DND-41 (cell line): ENCODE data around the gene CDC26.

ENCODE experiments used
- ATAC-seq: fragments of 200-7000 bp; cut with Tn5 transposase; 3 replicates; pipeline ENCODE4 v1.9.1; 2021; ENCODE audit warnings: low read depth; ENCODE audit not compliant: insufficient read depth
- DNase-seq: peaks from one replicate; pipeline ENCODE4 v3.0.0-alpha.2; 2020
- H2AFZ ChIP-seq: 2 replicates; pipeline ENCODE4 v1.6.0; 2012; ENCODE audit warnings: low read depth, low read length
- H3K27ac ChIP-seq: 2 replicates; pipeline ENCODE4 v1.5.1; 2012; ENCODE audit warnings: low read length, inconsistent platforms
- H3K27me3 ChIP-seq: fragments of 200-600 bp; sonication (generic); 2 replicates; pipeline ENCODE4 v1.6.0; 2012; ENCODE audit warnings: low read length, mild to moderate bottlenecking, inconsistent platforms; ENCODE audit not compliant: insufficient read depth, poor library complexity
- H3K36me3 ChIP-seq: 2 replicates; pipeline ENCODE4 v1.5.1; 2012; ENCODE audit warnings: low read length, inconsistent platforms; ENCODE audit not compliant: insufficient read depth
- H3K4me1 ChIP-seq: 2 replicates; pipeline ENCODE4 v1.5.1; 2012; ENCODE audit warnings: mild to moderate bottlenecking, low read length; ENCODE audit not compliant: insufficient read depth
- H3K4me2 ChIP-seq: 2 replicates; pipeline ENCODE4 v1.6.0; 2012; ENCODE audit warnings: mild to moderate bottlenecking, moderate library complexity, low read length, inconsistent platforms; ENCODE audit not compliant: insufficient read depth
- H3K4me3 ChIP-seq, 2 experiments: fragments of 200-600 bp in 1 of 2; shearing (Covaris generic) in 1 of 2; 2 replicates each; pipeline ENCODE4 v1.5.1; 2012 to 2016; ENCODE audit warnings: inconsistent platforms in 2 of 2, low read length in 2 of 2, mild to moderate bottlenecking in 2 of 2, low read depth in 1 of 2, moderate library complexity in 1 of 2
- H3K79me2 ChIP-seq: 2 replicates; pipeline ENCODE4 v1.6.0; 2012; ENCODE audit warnings: low read length, inconsistent platforms; ENCODE audit not compliant: insufficient read depth
- H3K9ac ChIP-seq: 2 replicates; pipeline ENCODE4 v1.6.0; 2012; ENCODE audit warnings: low read depth, mild to moderate bottlenecking, inconsistent platforms, low read length, moderate library complexity
- H3K9me3 ChIP-seq: 2 replicates; pipeline ENCODE4 v1.5.1; 2012; ENCODE audit warnings: low read length, moderate library complexity, mild to moderate bottlenecking, inconsistent platforms; ENCODE audit not compliant: insufficient read depth, severe bottlenecking
- H4K20me1 ChIP-seq: 2 replicates; pipeline ENCODE4 v1.6.0; 2012; ENCODE audit warnings: low read length; ENCODE audit not compliant: insufficient read depth
- EZH2 ChIP-seq: IDR thresholded peaks from 3 replicates; pipeline ENCODE4 v1.6.1; 2012; ENCODE audit warnings: borderline replicate concordance, low read depth, mild to moderate bottlenecking, moderate library complexity, low read length, inconsistent platforms; ENCODE audit not compliant: severe bottlenecking
- TF ChIP-seq, protein P1 (sequence below): IDR thresholded peaks from 2 replicates; pipeline ENCODE4 v1.5.1; 2012; ENCODE audit warnings: borderline replicate concordance, low read length, moderate library complexity, mild to moderate bottlenecking; ENCODE audit not compliant: poor library complexity, severe bottlenecking; ENCODE audit errors: extremely low read depth

Gene CDC26

DNA sequence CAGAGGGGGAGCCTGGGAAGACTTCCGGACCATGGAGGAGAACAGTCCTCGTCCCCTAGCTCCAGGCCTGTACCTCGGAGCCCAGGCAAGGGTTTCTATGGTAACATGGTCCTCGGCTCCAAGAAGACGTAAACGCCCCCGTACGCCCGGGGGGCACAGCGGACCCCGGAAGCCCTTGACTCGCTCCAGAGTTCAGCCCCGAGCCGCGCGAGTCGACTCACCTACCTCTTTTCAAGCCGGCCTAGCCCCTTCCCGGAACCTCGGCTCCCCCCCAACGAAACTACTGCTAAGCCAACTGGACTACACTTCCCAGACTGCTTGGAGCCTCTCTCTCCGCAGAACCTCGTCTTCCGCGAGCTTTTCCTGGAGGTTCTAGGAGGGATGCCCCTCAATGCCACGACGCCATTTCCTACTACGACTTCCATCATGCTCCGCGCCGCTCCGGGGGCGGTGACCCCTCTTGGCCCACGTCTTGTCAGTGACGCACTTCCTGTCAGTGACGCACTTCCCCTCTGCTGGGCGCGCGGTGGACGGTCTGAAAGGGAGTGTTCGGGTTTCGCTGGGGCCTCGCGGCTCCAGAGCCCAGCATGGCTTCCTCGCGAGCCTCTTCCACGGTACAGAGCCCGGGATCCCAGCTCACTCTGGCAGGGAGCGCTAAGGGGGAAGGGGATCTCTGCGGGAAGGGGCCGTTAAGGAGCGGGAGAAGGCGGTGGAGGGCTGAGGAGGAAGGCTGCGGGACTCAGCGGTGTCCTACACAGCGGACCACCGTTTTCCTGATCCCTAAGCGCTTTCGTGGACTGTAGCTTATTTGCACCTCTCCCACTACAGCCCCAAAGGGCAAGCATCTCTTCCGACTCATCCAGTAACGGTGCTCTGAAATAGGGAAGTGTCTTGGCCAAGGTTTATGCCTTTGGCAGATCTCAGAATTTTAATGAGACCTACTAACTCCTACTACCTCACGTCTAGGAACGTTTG lies at the start of gene CDC26, which contains the start of gene PRPF4:
Gene CDC26, minus strand, starts transcription at position 416 of the 975 bp plus-strand sequence. CDS start 3,065 bp downstream, outside the sequence.
Gene PRPF4, plus strand, starts transcription at position 502 of the 975 bp plus-strand sequence. Its CDS starts 86 bp downstream, at position 588.
- Histone ChIP-seq H3K79me2 (peaks cover 51% of the 10 kb centered on the region), H3K36me3 (peaks cover 63% of the 10 kb centered on the region), H4K20me1 (peaks cover 2% of the 10 kb centered on the region; the same call in 1 of the 2 replicates), H3K9ac (peak within 1 kb of the TSS; percentile 76), H3K9me3 (no peaks in the 10 kb centered on the region), H2AFZ (peak within 1 kb of the TSS; percentile 90), H3K27me3 (no peaks in the 10 kb centered on the region), H3K4me2 (peak within 1 kb of the TSS; percentile 97), H3K4me3 (peak within 1 kb of the TSS; percentile 64 to 83), H3K27ac (peak within 1 kb of the TSS; percentile 88), H3K4me1 (peaks cover 40% of the 10 kb centered on the region)
- DNase-seq (peak; percentile 95), ATAC-seq (peak; percentile 89)
- no peak for TF ChIP-seq EZH2
- TF ChIP-seq, protein P1, sequence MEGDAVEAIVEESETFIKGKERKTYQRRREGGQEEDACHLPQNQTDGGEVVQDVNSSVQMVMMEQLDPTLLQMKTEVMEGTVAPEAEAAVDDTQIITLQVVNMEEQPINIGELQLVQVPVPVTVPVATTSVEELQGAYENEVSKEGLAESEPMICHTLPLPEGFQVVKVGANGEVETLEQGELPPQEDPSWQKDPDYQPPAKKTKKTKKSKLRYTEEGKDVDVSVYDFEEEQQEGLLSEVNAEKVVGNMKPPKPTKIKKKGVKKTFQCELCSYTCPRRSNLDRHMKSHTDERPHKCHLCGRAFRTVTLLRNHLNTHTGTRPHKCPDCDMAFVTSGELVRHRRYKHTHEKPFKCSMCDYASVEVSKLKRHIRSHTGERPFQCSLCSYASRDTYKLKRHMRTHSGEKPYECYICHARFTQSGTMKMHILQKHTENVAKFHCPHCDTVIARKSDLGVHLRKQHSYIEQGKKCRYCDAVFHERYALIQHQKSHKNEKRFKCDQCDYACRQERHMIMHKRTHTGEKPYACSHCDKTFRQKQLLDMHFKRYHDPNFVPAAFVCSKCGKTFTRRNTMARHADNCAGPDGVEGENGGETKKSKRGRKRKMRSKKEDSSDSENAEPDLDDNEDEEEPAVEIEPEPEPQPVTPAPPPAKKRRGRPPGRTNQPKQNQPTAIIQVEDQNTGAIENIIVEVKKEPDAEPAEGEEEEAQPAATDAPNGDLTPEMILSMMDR: no peak

DNA sequence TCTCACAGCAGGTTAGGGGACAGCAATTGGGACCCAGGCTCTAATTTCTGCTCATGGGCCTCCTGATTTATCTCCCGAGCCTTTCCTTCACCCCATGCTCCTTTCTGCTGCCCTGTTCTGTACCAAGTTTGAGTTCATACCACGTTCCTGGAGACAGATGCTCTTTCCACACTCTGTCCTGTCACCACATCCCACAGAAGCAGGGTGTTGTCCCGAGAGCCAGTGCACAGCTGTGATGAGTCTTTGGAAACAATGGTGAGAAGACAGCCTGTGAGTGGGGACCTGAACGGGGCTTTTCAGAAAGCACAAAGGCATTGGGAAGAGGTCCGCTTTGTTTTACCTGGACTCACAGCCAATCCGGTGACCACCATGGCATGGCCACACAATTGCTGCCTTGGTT lies 47.3 kb upstream of the CDC26 start:
- DNase-seq (no peak), ATAC-seq (no peak)
- H3K4me3 ChIP-seq: no peak overlapping the region
- H3K4me1 ChIP-seq: no peaks in the 10 kb centered on the region
- H3K4me2 ChIP-seq: no peak overlapping the region
- no peaks in the 10 kb centered on the region for H3K9me3 ChIP-seq
- H3K36me3 ChIP-seq: no peaks in the 10 kb centered on the region
- H3K79me2 ChIP-seq: no peaks in the 10 kb centered on the region
- no peak overlapping the region for H3K27ac ChIP-seq
- H3K9ac ChIP-seq: no peak overlapping the region
- no peaks in the 10 kb centered on the region for H4K20me1 ChIP-seq
- H2AFZ ChIP-seq: no peak overlapping the region
- no peaks in the 10 kb centered on the region for H3K27me3 ChIP-seq
- TF ChIP-seq, protein P1: no peak
- no peak for TF ChIP-seq EZH2

DNA sequence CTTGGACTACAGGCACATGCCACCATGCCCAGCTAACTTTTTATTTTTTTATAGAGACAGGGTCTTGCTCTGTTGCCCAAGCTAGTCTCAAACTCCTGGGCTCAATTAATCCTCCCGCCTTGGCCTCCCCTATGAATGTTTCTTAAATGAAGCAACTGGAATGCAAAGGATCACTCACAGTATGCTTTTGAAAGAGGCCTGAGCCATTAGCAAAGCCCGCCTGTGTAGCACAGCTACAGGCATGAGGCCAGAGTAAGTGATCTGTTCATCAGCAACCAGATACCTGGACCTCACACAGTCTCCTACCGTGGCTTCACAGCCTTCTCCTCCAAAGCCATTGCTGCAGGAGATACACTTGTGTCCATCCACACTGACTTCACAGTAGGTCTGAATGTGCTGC lies 44.7 kb upstream of the CDC26 start:
- Histone ChIP-seq H3K27ac (no peak overlapping the region), H3K9ac (no peak overlapping the region), H3K4me3 (no peak overlapping the region), H3K36me3 (no peaks in the 10 kb centered on the region), H2AFZ (no peak overlapping the region), H3K4me1 (no peaks in the 10 kb centered on the region), H3K27me3 (no peaks in the 10 kb centered on the region), H3K9me3 (no peaks in the 10 kb centered on the region), H4K20me1 (no peaks in the 10 kb centered on the region), H3K4me2 (no peak overlapping the region), H3K79me2 (no peaks in the 10 kb centered on the region)
- ATAC-seq (no peak), DNase-seq (no peak)
- no peak for TF ChIP-seq EZH2
- TF ChIP-seq, protein P1: no peak
